ENCODE data around the gene ST7. TPM values are rescaled to one million over a fixed set of nuclear protein-coding genes. Genes with fewer than 3 reads are reported as not detected.
A peak's percentile ranks its signal among the peaks of the same experiment; 100 is the strongest.

ST7 gene
- total RNA-seq, 2 experiments from 2014 or later: 9.6 to 10.7 TPM

DNA sequence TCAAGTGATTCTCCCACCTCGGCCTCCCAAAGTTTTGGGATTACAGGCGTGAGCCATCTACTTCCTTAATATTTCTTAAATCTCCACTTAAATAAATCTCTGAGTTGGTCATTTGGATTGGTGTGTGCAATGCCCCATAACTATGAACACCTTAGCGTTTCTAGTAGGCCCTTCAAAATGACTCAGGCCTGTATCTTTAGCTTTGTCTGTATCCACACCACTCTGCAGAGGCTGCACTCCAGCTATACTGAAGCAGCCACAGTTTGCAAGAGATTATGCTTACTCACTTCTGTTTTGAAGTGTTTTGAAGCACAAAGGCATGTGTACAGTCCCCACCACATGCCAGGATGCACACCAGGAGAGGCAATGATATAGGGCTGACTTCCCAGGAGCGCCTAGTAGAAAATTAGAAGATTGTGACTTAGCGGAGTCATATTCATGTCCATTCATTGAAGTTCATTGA, 2.4 kb upstream of the ST7 start:
- CTCF ChIA-PET (ENCODE audit: unreplicated experiment): no interaction called here
- Histone ChIP-seq H2AFZ (ENCODE audit: low read length) (no peak overlapping the region), H3K4me2 (ENCODE audit: low read length) (no peak overlapping the region), H3K9me3 (ENCODE audit: low read length) (no peaks in the 10 kb centered on the region), H3K27ac (ENCODE audit: low read depth, low read length, poor library complexity, severe bottlenecking) (no peak overlapping the region), H3K4me1 (ENCODE audit: insufficient read depth, low read length, poor library complexity, severe bottlenecking) (peaks cover 25% of the 10 kb centered on the region), H3K4me3 (ENCODE audit: low read depth, low read length, poor library complexity, severe bottlenecking) (no peak overlapping the region), H3K79me2 (ENCODE audit: insufficient read depth, low read depth, low read length) (peaks cover 6% of the 10 kb centered on the region; the same call in 1 of the 2 replicates), H3K36me3 (ENCODE audit: insufficient read depth, low read length) (no peaks in the 10 kb centered on the region), H3K9me2 (ENCODE audit: insufficient read depth, low read length) (no peaks in the 10 kb centered on the region), H4K20me1 (ENCODE audit: insufficient read depth, low read length) (peaks cover 7% of the 10 kb centered on the region; the same call in 1 of the 2 replicates)
- BruUV-seq (replicated peaks): no TSS peak
- TF ChIP-seq, protein P1, sequence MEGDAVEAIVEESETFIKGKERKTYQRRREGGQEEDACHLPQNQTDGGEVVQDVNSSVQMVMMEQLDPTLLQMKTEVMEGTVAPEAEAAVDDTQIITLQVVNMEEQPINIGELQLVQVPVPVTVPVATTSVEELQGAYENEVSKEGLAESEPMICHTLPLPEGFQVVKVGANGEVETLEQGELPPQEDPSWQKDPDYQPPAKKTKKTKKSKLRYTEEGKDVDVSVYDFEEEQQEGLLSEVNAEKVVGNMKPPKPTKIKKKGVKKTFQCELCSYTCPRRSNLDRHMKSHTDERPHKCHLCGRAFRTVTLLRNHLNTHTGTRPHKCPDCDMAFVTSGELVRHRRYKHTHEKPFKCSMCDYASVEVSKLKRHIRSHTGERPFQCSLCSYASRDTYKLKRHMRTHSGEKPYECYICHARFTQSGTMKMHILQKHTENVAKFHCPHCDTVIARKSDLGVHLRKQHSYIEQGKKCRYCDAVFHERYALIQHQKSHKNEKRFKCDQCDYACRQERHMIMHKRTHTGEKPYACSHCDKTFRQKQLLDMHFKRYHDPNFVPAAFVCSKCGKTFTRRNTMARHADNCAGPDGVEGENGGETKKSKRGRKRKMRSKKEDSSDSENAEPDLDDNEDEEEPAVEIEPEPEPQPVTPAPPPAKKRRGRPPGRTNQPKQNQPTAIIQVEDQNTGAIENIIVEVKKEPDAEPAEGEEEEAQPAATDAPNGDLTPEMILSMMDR (conservative IDR thresholded peaks at IDR 0.05; ENCODE audit: low read length): no peak
- no peak for TF ChIP-seq EZH2phosphoT487 (IDR thresholded peaks at IDR 0.05; ENCODE audit: borderline replicate concordance, low read depth, low read length)
- POLR2A ChIA-PET: interaction anchor here (0.7 to 1.0 kb wide), 3 partner anchors 10 to 647 kb away, joined by 3 to 5 read pairs (median 5); no protein-coding TSS in a partner anchor
- intact Hi-C loops (cut with micrococcal nuclease; ENCODE audit: unreplicated experiment): loop anchor here (10.0 kb wide), 1 partner anchor 796 kb away; no protein-coding TSS in a partner anchor
- no peak for DNase-seq (ENCODE audit: low spot score)

DNA sequence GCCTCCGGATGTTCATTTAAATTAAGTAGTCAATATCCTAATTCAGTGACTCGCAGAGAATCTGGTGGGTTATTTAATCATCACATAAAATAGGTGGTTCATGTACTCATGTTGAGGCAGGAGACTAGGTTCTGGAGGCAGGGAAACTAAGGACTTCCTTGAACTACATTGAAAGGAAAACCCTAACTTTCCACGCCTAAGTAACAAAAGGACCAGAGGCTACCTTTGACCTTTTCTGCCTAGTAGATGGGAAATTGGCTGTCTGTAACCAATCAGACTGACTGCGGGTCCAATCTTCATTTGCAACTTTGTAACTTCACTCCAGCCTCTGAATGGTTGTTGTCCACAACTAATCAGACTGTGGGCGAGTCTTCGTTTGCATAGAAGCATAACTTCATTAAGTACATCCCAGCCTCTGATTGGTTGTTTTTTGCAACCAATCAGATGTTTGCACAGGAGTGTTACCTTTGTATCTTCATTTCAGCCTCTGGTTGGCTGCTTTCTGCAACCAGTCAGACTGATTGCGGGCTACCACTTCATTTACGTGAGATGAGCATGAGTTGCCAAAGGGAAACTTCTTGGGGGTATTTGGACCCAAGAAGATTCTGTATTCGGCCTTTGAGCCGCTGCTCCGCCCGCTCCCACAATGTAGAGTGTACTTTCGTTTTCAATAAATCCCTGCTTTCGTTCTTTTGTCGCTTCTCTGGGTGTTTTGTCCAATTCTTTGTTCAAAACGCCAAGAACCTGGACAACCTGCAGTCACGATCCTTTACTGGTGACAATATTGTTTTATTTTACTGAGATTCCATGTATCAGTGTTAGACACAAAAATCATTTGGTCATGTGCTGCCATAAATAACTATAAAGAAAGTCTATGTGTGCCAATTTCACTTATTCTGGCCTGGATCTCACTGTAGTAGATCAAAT, 1.7 kb upstream of the ST7 start:
- Histone ChIP-seq H3K9me3 (ENCODE audit: low read length) (no peaks in the 10 kb centered on the region), H3K4me1 (ENCODE audit: insufficient read depth, low read length, poor library complexity, severe bottlenecking) (peaks cover 28% of the 10 kb centered on the region), H2AFZ (ENCODE audit: low read length) (peak overlapping the region; percentile 100; the same call in 1 of the 2 replicates), H3K36me3 (ENCODE audit: insufficient read depth, low read length) (no peaks in the 10 kb centered on the region), H3K27ac (ENCODE audit: low read depth, low read length, poor library complexity, severe bottlenecking) (no peak overlapping the region), H4K20me1 (ENCODE audit: insufficient read depth, low read length) (peaks cover 7% of the 10 kb centered on the region; the same call in 1 of the 2 replicates), H3K4me2 (ENCODE audit: low read length) (no peak overlapping the region), H3K79me2 (ENCODE audit: insufficient read depth, low read depth, low read length) (peaks cover 6% of the 10 kb centered on the region; the same call in 1 of the 2 replicates), H3K4me3 (ENCODE audit: low read depth, low read length, poor library complexity, severe bottlenecking) (no peak overlapping the region), H3K9me2 (ENCODE audit: insufficient read depth, low read length) (no peaks in the 10 kb centered on the region)
- no peak for TF ChIP-seq EZH2phosphoT487 (IDR thresholded peaks at IDR 0.05; ENCODE audit: borderline replicate concordance, low read depth, low read length)
- TF ChIP-seq, protein P1 (conservative IDR thresholded peaks at IDR 0.05; ENCODE audit: low read length): no peak
- BruUV-seq (replicated peaks): no TSS peak
- intact Hi-C loops (cut with micrococcal nuclease; ENCODE audit: unreplicated experiment): loop anchor here (10.0 kb wide), 1 partner anchor 797 kb away; no protein-coding TSS in a partner anchor
- CTCF ChIA-PET (ENCODE audit: unreplicated experiment): interaction anchor here (0.6 kb wide), 1 partner anchor 9 kb away, joined by 3 read pairs; no protein-coding TSS in a partner anchor
- POLR2A ChIA-PET: interaction anchor here (1.0 kb wide), 1 partner anchor 82 kb away, joined by 5 read pairs; no protein-coding TSS in a partner anchor
- peak; percentile 8 for DNase-seq (ENCODE audit: low spot score)

Data from OCI-LY7 (cell line).